A673 (cell line): Measurements from ENCODE around the gene PRMT5.

Experiments
- EZH2 ChIP-seq: fragments of 200-600 bp; sonication (generic); IDR thresholded peaks from 2 replicates; pipeline ENCODE4 v1.6.1; 2017; ENCODE audit warnings: borderline replicate concordance, low read depth, mild to moderate bottlenecking, mixed read lengths, antibody characterized with exemption, low read length; ENCODE audit not compliant: poor library complexity, severe bottlenecking
- TF ChIP-seq, protein P1 (sequence below): fragments of 300-800, 200-600 bp; sonication (generic); conservative IDR thresholded peaks from 2 replicates; pipeline ENCODE4 v1.5.1; 2017; ENCODE audit warnings: low read depth, mild to moderate bottlenecking, antibody characterized with exemption, low read length, moderate library complexity, mixed read lengths

DNA sequence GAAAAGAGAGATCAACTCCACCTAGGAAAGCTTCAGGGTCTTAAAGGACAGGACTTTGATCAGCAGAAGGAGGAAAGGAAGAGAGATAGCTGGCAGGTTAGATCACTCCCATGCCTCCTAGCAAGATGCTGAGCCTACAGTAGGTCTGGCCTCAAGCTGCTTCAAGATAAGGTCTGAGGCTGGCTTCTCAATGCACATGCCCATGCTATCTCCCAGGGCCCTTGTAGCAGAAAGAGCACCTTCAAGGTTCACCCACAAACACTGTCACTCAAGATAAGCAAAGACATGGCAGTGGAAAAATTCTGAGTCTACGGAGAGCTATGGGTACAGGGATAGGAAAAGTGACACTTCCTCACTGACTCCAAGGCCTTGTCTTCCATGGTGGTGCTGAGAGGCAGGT, 31.8 kb downstream of the PRMT5 start:
- TF ChIP-seq, protein P1, sequence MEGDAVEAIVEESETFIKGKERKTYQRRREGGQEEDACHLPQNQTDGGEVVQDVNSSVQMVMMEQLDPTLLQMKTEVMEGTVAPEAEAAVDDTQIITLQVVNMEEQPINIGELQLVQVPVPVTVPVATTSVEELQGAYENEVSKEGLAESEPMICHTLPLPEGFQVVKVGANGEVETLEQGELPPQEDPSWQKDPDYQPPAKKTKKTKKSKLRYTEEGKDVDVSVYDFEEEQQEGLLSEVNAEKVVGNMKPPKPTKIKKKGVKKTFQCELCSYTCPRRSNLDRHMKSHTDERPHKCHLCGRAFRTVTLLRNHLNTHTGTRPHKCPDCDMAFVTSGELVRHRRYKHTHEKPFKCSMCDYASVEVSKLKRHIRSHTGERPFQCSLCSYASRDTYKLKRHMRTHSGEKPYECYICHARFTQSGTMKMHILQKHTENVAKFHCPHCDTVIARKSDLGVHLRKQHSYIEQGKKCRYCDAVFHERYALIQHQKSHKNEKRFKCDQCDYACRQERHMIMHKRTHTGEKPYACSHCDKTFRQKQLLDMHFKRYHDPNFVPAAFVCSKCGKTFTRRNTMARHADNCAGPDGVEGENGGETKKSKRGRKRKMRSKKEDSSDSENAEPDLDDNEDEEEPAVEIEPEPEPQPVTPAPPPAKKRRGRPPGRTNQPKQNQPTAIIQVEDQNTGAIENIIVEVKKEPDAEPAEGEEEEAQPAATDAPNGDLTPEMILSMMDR, result no peak
- TF ChIP-seq EZH2, result no peak
